GM12891 (cell line): ENCODE data around the gene USP9X.

ENCODE experiments used
- PAX5 ChIP-seq: IDR thresholded peaks from 2 replicates; pipeline ENCODE4 v1.6.1; 2011; ENCODE audit warnings: low read length, moderate library complexity, mild to moderate bottlenecking; ENCODE audit not compliant: insufficient read depth, severe bottlenecking
- POLR2A ChIP-seq: IDR thresholded peaks from 2 replicates; pipeline ENCODE4 v1.6.1; 2011; ENCODE audit warnings: low read depth, low read length, control low read depth
- POLR2AphosphoS5 ChIP-seq: IDR thresholded peaks from 2 replicates; pipeline ENCODE4 v1.6.1; 2011; ENCODE audit warnings: low read depth, low read length, control low read depth
- POU2F2 ChIP-seq: IDR thresholded peaks from 2 replicates; pipeline ENCODE4 v1.6.1; 2011; ENCODE audit warnings: low read depth, mild to moderate bottlenecking, control low read depth, low read length, moderate library complexity
- SPI1 ChIP-seq: IDR thresholded peaks from 2 replicates; pipeline ENCODE4 v1.6.1; 2011; ENCODE audit warnings: low read depth, low read length, control low read depth
- TAF1 ChIP-seq: IDR thresholded peaks from 2 replicates; pipeline ENCODE4 v1.6.1; 2011; ENCODE audit warnings: low read depth, low read length, control low read depth

GRCh38 chrX:41276661-41277506, 191.6 kb downstream of the USP9X start:
- TF ChIP-seq POU2F2: no peak
- TF ChIP-seq POLR2A: no peak
- no peak for TF ChIP-seq POLR2AphosphoS5
- TF ChIP-seq TAF1: no peak
- TF ChIP-seq SPI1: no peak
- no peak for TF ChIP-seq PAX5
